ENCODE results near the gene ARL3. TPM values are rescaled to one million over a fixed set of nuclear protein-coding genes. Genes with fewer than 3 reads are reported as not detected.
A peak's percentile ranks its signal among the peaks of the same experiment; 100 is the strongest.

Gene ARL3
- total RNA-seq, 4 donors from 2014 or later = 7.9 to 9.8 (median 8.4) TPM

DNA sequence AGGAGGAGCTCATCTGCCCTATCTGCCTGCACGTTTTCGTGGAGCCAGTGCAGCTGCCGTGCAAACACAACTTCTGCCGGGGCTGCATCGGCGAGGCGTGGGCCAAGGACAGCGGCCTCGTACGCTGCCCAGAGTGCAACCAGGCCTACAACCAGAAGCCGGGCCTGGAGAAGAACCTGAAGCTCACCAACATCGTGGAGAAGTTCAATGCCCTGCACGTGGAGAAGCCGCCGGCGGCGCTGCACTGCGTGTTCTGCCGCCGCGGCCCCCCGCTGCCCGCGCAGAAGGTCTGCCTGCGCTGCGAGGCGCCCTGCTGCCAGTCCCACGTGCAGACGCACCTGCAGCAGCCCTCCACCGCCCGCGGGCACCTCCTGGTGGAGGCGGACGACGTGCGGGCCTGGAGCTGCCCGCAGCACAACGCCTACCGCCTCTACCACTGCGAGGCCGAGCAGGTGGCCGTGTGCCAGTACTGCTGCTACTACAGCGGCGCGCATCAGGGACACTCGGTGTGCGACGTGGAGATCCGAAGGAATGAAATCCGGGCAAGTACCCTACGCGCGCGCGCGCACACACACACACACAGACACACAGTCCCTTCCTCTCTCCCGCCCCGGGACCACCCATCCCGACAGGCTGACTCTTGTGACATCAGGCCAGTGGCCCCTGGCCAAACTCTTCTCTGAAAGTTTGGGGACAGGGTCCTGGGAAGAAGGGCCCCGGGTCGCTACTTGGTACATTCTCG is 69.4 kb downstream of the ARL3 start:
- 0% methylated on average over 4 of the region's 62 CpGs for WGBS
- Histone ChIP-seq H3K9me3 (no peaks in the 10 kb centered on the region), H3K4me3 (peak overlapping the region; percentile 76 to 97 (median 88)), H3K36me3 (peaks cover 0 to 12% (median 5%) of the 10 kb centered on the region in 4 donors), H3K27me3 (no peaks in the 10 kb centered on the region), H3K4me1 (peaks cover 37 to 53% (median 49%) of the 10 kb centered on the region in 4 donors), H3K27ac (replicated peaks in 1 of 4) (peak overlapping the region; percentile 99 to 100 (median 100))
- intact Hi-C loops (cut with DNase I) = loop anchor here (5.0 kb wide), 2 partner anchors 67 to 143 kb away; partner anchors contain the start of genes ACTR1A, ARL3, SFXN2 and SUFU
- DNase-seq (ENCODE audit: extremely low spot score) = no peak
- TF ChIP-seq POLR2A (IDR thresholded peaks at IDR 0.05; ENCODE audit: low read depth) (no peak), POLR2AphosphoS5 (IDR thresholded peaks at IDR 0.05) (peak; percentile 59 to 66), EP300 (IDR thresholded peaks at IDR 0.05) (no peak)
- TF ChIP-seq, protein P1, sequence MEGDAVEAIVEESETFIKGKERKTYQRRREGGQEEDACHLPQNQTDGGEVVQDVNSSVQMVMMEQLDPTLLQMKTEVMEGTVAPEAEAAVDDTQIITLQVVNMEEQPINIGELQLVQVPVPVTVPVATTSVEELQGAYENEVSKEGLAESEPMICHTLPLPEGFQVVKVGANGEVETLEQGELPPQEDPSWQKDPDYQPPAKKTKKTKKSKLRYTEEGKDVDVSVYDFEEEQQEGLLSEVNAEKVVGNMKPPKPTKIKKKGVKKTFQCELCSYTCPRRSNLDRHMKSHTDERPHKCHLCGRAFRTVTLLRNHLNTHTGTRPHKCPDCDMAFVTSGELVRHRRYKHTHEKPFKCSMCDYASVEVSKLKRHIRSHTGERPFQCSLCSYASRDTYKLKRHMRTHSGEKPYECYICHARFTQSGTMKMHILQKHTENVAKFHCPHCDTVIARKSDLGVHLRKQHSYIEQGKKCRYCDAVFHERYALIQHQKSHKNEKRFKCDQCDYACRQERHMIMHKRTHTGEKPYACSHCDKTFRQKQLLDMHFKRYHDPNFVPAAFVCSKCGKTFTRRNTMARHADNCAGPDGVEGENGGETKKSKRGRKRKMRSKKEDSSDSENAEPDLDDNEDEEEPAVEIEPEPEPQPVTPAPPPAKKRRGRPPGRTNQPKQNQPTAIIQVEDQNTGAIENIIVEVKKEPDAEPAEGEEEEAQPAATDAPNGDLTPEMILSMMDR (IDR thresholded peaks at IDR 0.05) = peak; percentile 52 to 66 (median 62)

DNA sequence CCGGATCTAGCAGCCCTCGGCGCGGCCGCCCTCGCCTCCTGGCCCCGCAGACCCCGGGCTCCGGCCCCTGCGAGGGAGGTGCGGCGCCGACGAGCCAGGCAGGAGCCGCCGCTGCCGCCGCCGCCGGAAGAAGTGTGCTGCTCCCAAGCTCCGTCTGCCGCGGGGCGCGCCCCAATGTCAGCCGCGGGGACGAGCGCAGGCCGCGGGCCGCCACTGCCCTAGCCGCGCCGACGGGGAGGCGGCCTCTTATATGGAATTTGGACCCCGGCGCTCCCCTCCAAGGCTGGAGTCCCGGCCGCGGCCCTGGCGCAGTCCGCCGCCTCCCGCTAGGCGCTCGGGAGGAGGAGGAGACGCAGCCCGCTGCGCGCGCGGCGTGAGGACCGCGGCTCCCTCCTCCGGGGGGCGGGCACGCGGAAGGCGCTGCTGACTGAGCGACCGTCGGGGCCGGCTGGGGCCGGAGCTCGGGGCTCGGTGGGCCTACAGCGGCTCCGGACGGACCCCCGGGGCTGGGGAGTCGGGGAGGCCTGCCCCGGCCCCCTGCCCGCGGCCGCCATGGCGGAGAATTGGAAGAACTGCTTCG is 70.0 kb downstream of the ARL3 start, which contains the start of gene TRIM8:
TRIM8 (plus strand) TSS at position 414 of the 580 bp plus-strand sequence; CDS start at position 553, 139 bp downstream.
- H3K27me3 ChIP-seq = no peaks in the 10 kb centered on the region
- TF ChIP-seq POLR2A (IDR thresholded peaks at IDR 0.05; ENCODE audit: low read depth) = peak; percentile 35
- no peak for TF ChIP-seq EP300 (IDR thresholded peaks at IDR 0.05)
- TF ChIP-seq POLR2AphosphoS5 (IDR thresholded peaks at IDR 0.05) = no peak
- TF ChIP-seq, protein P1 (IDR thresholded peaks at IDR 0.05) = peak in 1 of 3 experiments; percentile 3
- no peaks in the 10 kb centered on the region for H3K9me3 ChIP-seq
- no CpG with 5 or more reads among the region's 80 CpGs for WGBS
- peaks cover 30 to 47% (median 42%) of the 10 kb centered on the region in 4 donors for H3K4me1 ChIP-seq
- H3K36me3 ChIP-seq = peaks cover 0 to 12% (median 5%) of the 10 kb centered on the region in 4 donors
- DNase-seq (ENCODE audit: extremely low spot score) = no peak
- peak within 1 kb of the TSS; percentile 99 to 100 (median 100) for H3K27ac ChIP-seq (replicated peaks in 1 of 4)
- H3K4me3 ChIP-seq = peak within 1 kb of the TSS; percentile 76 to 97 (median 88)
- intact Hi-C loops (cut with DNase I) = loop anchor here (5.0 kb wide), 1 partner anchor 142 kb away; the partner anchor contains the start of genes ACTR1A and SUFU

DNA sequence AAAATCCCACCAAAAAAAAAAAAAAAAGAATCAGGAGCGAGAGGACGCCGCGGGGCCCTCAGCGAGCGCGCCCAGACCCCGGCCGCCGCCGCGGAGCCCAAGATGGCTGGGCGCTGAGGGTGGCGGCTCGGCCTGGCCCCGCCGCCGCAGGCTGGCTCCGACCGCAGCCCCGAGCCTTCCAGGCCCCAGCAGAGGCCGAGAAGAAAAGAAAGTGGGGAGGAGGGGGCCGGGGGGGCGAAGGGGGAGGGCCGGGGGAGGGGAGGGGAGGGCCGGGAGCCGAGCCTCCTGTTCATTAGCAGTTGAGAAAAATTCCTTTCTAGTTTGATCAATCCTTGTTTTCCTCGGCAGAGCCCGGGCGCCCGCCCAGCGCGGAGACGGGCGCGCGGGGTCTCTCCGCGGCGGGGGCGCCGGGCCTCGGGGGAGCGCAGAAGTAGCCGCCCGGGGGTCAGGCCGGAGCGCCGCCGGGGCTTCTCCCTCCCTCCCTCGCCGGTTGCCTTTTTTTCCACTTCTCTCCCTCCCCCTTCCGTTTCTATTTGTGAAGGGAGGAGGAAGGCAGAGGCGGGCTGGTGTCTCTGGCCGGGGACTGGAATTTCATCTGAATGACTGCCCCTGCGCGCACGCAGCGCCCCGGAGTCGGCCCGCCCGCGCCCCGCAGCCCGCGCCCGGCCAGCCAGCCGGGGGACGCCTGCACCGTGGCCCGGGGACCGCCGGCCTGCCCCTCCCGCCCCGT is 70.7 kb downstream of the ARL3 start:
- H3K27ac ChIP-seq (replicated peaks in 1 of 4) = peak overlapping the region; percentile 99 to 100 (median 100)
- H3K4me3 ChIP-seq = peak overlapping the region; percentile 76 to 97 (median 88)
- H3K27me3 ChIP-seq = no peaks in the 10 kb centered on the region
- DNase-seq (ENCODE audit: extremely low spot score) = no peak
- intact Hi-C loops (cut with DNase I) = loop anchor here (5.0 kb wide), 1 partner anchor 141 kb away; the partner anchor contains the start of genes ACTR1A and SUFU
- H3K9me3 ChIP-seq = no peaks in the 10 kb centered on the region
- H3K36me3 ChIP-seq = peaks cover 0 to 8% (median 4%) of the 10 kb centered on the region in 4 donors
- WGBS = under 1% methylated on average over 54 of the region's 76 CpGs
- TF ChIP-seq, protein P1 (IDR thresholded peaks at IDR 0.05) = no peak
- TF ChIP-seq POLR2A (IDR thresholded peaks at IDR 0.05; ENCODE audit: low read depth) (peak; percentile 40), POLR2AphosphoS5 (IDR thresholded peaks at IDR 0.05) (peak; percentile 3 to 61), EP300 (IDR thresholded peaks at IDR 0.05) (no peak)
- H3K4me1 ChIP-seq = peaks cover 24 to 40% (median 35%) of the 10 kb centered on the region in 4 donors

DNA sequence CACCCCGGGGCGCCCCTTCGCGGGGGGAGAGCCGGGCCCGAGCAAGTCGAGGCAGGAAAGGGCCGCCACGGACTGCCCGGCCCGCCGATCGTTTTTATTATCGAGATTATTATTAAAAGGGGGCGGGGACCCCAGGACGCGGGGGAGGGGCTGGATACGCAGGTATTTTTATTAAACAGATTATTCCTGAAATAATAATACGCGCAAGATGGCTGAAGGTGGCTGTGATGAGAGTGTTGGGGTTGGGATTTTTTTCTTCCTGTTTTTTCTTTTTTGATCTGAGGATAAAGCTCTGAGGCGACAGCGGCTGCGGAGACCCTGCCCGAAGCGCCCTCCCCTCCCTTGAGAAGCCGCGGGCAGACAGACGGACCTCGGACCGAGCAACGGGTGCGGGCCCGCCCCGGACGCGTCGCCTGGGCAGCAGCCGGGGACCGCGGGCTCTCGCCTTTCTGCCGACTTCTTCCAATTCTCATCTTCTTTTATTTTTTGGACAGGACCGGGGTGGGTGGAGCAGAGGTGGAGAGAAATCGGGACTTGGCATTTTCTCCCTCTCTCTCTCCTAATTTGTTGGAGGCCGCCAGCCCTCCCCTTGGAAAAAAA is 71.4 kb downstream of the ARL3 start:
- intact Hi-C loops (cut with DNase I) = loop anchor here (5.0 kb wide), 1 partner anchor 141 kb away; the partner anchor contains the start of genes ACTR1A and SUFU
- Histone ChIP-seq H3K9me3 (no peaks in the 10 kb centered on the region), H3K4me1 (peaks cover 17 to 34% (median 29%) of the 10 kb centered on the region in 4 donors), H3K36me3 (peaks cover 0 to 1% (median under 1%) of the 10 kb centered on the region in 4 donors), H3K27me3 (no peaks in the 10 kb centered on the region), H3K4me3 (peak overlapping the region; percentile 76 to 97 (median 88)), H3K27ac (replicated peaks in 1 of 4) (peak overlapping the region; percentile 99 to 100 (median 100))
- WGBS = 1% methylated on average over 37 of the region's 45 CpGs
- DNase-seq (ENCODE audit: extremely low spot score) = peak; percentile 95
- TF ChIP-seq POLR2AphosphoS5 (IDR thresholded peaks at IDR 0.05) (peak; percentile 51 to 79), POLR2A (IDR thresholded peaks at IDR 0.05; ENCODE audit: low read depth) (peak; percentile 73)
- TF ChIP-seq, protein P1 (IDR thresholded peaks at IDR 0.05) = no peak

Measured in esophagus muscularis mucosa (tissue), 4 donors.